Vagina (tissue), 2 donors: Measurements from ENCODE around the gene KRT6C.

Source experiments
- POLR2A ChIP-seq, 2 donors: fragments of 450-650 bp; IDR thresholded peaks; one replicate each; pipeline ENCODE4 v1.6.1; 2017; ENCODE audit warnings: antibody characterized with exemption in 2 of 2, mild to moderate bottlenecking in 2 of 2, moderate library complexity in 2 of 2
- TF ChIP-seq, protein P1 (sequence below), 3 experiments: fragments of 450-650 bp in 2 of 3; fragments of 200-600 bp in 1 of 3; sonication (generic) in 1 of 3; IDR thresholded peaks; one replicate each; pipeline ENCODE4 v1.5.1; 2017 to 2019; ENCODE audit warnings: antibody characterized with exemption in 3 of 3, mild to moderate bottlenecking in 2 of 3, moderate library complexity in 2 of 3

DNA sequence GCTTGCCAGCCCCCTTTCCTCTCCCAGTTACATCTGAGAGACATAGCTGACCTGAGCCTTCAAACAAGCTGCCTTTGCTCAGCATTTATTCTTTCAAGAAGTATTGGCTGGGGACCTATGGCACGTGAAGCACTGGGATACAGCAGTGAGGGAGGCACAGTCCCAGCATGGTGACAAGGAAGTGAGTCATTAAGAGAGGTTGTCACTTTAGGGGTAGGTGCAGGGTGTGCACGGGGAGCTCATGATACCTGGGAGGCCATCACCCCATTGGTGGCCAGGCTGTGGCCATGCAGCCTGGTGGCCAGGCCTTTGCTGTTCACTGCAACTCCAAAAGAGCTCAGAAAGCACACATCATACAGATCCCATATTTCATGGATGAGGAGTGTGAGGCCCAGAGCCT, 33.8 kb downstream of the KRT6C start:
- TF ChIP-seq, protein P1, sequence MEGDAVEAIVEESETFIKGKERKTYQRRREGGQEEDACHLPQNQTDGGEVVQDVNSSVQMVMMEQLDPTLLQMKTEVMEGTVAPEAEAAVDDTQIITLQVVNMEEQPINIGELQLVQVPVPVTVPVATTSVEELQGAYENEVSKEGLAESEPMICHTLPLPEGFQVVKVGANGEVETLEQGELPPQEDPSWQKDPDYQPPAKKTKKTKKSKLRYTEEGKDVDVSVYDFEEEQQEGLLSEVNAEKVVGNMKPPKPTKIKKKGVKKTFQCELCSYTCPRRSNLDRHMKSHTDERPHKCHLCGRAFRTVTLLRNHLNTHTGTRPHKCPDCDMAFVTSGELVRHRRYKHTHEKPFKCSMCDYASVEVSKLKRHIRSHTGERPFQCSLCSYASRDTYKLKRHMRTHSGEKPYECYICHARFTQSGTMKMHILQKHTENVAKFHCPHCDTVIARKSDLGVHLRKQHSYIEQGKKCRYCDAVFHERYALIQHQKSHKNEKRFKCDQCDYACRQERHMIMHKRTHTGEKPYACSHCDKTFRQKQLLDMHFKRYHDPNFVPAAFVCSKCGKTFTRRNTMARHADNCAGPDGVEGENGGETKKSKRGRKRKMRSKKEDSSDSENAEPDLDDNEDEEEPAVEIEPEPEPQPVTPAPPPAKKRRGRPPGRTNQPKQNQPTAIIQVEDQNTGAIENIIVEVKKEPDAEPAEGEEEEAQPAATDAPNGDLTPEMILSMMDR (IDR thresholded peaks at IDR 0.05) = no peak
- no peak for TF ChIP-seq POLR2A (IDR thresholded peaks at IDR 0.05)
